SK-N-SH treated with all-trans-retinoic acid at 6 μM for 48 hours (cell line): ENCODE results near the gene NRDC.

Experiments used
- ATAC-seq: fragments of 200-7000 bp; cut with Tn5 transposase; 3 replicates; pipeline ENCODE4 v1.9.1; 2020; ENCODE audit warnings: mild to moderate bottlenecking, moderate library complexity
- ARNTL ChIP-seq: fragments of 450-650 bp; formaldehyde crosslinking; IDR thresholded peaks from 2 replicates; pipeline ENCODE4 v1.5.0; 2020; ENCODE audit warnings: low read depth, mild to moderate bottlenecking, moderate library complexity, borderline replicate concordance
- BACH2 ChIP-seq: fragments of 250-450 bp; sonication (Bioruptor Pico); IDR thresholded peaks from 2 replicates; pipeline ENCODE4 v1.9.0; 2021; ENCODE audit warnings: mild to moderate bottlenecking, borderline replicate concordance
- CSDC2 ChIP-seq: fragments of 250-450 bp; sonication (Bioruptor Pico); IDR thresholded peaks from 2 replicates; pipeline ENCODE4 v1.5.0; 2020; ENCODE audit warnings: mild to moderate bottlenecking, moderate library complexity
- CSRNP3 ChIP-seq: fragments of 250-450 bp; sonication (Bioruptor Pico); IDR thresholded peaks from 2 replicates; pipeline ENCODE4 v1.5.1; 2021; ENCODE audit warnings: mild to moderate bottlenecking, moderate library complexity
- GLIS3 ChIP-seq: fragments of 250-450 bp; sonication (Bioruptor Pico); IDR thresholded peaks from 2 replicates; pipeline ENCODE4 v1.5.0; 2020; ENCODE audit warnings: mild to moderate bottlenecking, moderate library complexity
- ISL1 ChIP-seq: fragments of 250-450 bp; sonication (Bioruptor Pico); IDR thresholded peaks from 2 replicates; pipeline ENCODE4 v2.1.2; 2022; ENCODE audit warnings: mild to moderate bottlenecking, moderate library complexity
- OSR1 ChIP-seq: fragments of 250-450 bp; sonication (Bioruptor Pico); IDR thresholded peaks from 2 replicates; pipeline ENCODE4 v1.8.0; 2022; ENCODE audit warnings: moderate library complexity, mild to moderate bottlenecking, inconsistent platforms
- PATZ1 ChIP-seq: fragments of 250-450 bp; sonication (Bioruptor Pico); IDR thresholded peaks from 2 replicates; pipeline ENCODE4 v1.8.0; 2020; ENCODE audit warnings: mild to moderate bottlenecking, moderate library complexity, borderline replicate concordance
- PPARA ChIP-seq: fragments of 250-450 bp; sonication (Bioruptor Pico); IDR thresholded peaks from 2 replicates; pipeline ENCODE4 v1.5.0; 2020; ENCODE audit warnings: mild to moderate bottlenecking, borderline replicate concordance
- RARB ChIP-seq: fragments of 250-450 bp; sonication (Bioruptor Pico); IDR thresholded peaks from 2 replicates; pipeline ENCODE4 v1.8.0; 2021; ENCODE audit warnings: mild to moderate bottlenecking, moderate library complexity
- SNAI2 ChIP-seq: fragments of 250-450 bp; sonication (Bioruptor Pico); IDR thresholded peaks from 2 replicates; pipeline ENCODE4 v1.5.0; 2020; ENCODE audit warnings: mild to moderate bottlenecking, moderate library complexity
- TCF4 ChIP-seq: fragments of 250-450 bp; sonication (Bioruptor Pico); IDR thresholded peaks from 2 replicates; pipeline ENCODE4 v1.8.0; 2021; ENCODE audit warnings: mild to moderate bottlenecking, moderate library complexity, borderline replicate concordance
- TOX ChIP-seq: fragments of 250-450 bp; sonication (Bioruptor Pico); IDR thresholded peaks from 2 replicates; pipeline ENCODE4 v1.8.0; 2021; ENCODE audit warnings: mild to moderate bottlenecking, moderate library complexity, borderline replicate concordance
- TSHZ2 ChIP-seq: fragments of 250-450 bp; sonication (Bioruptor Pico); IDR thresholded peaks from 2 replicates; pipeline ENCODE4 v1.5.0; 2020; ENCODE audit warnings: mild to moderate bottlenecking, moderate library complexity
- ZC3H10 ChIP-seq: fragments of 250-450 bp; sonication (Bioruptor Pico); IDR thresholded peaks from 2 replicates; pipeline ENCODE4 v1.5.1; 2021; ENCODE audit warnings: mild to moderate bottlenecking, moderate library complexity
- ZFP30 ChIP-seq: fragments of 450-650 bp; formaldehyde crosslinking; IDR thresholded peaks from 2 replicates; pipeline ENCODE4 v1.5.0; 2022; ENCODE audit warnings: mild to moderate bottlenecking, moderate library complexity
- ZNF565 ChIP-seq: fragments of 450-650 bp; formaldehyde crosslinking; conservative IDR thresholded peaks from 2 replicates; pipeline ENCODE4 v1.5.0; 2020; ENCODE audit warnings: low read depth, mild to moderate bottlenecking, moderate library complexity
- ZNF70 ChIP-seq: fragments of 450-650 bp; formaldehyde crosslinking; IDR thresholded peaks from 2 replicates; pipeline ENCODE4 v1.5.0; 2020; ENCODE audit warnings: mild to moderate bottlenecking, moderate library complexity
- ZNF8 ChIP-seq: fragments of 450-650 bp; formaldehyde crosslinking; IDR thresholded peaks from 2 replicates; pipeline ENCODE4 v1.5.0; 2020; ENCODE audit warnings: mild to moderate bottlenecking, moderate library complexity
- TF ChIP-seq, protein P1 (sequence below): fragments of 250-450 bp; sonication (Bioruptor Pico); IDR thresholded peaks from 2 replicates; pipeline ENCODE4 v1.5.1; 2020; ENCODE audit warnings: low read depth, mild to moderate bottlenecking, moderate library complexity
- TF ChIP-seq, protein P2 (sequence below): fragments of 250-450 bp; sonication (Bioruptor Pico); IDR thresholded peaks from 2 replicates; pipeline ENCODE4 v1.8.0; 2021; ENCODE audit warnings: low read depth, mild to moderate bottlenecking, moderate library complexity, borderline replicate concordance

Gene NRDC

GRCh38 chr1:51839094-51839493 is 39.4 kb downstream of the NRDC start (continued):
- TF ChIP-seq ZFP30: no peak
- no peak for TF ChIP-seq GLIS3 (CRISPR knock-in tag)
- TF ChIP-seq ZNF8 (CRISPR knock-in tag): no peak
- TF ChIP-seq ZNF70 (CRISPR knock-in tag): no peak
- no peak for TF ChIP-seq BACH2
- TF ChIP-seq SNAI2 (CRISPR knock-in tag): no peak

- no peak for TF ChIP-seq ZC3H10 (CRISPR knock-in tag)
- TF ChIP-seq BACH2: no peak
- TF ChIP-seq CSDC2 (CRISPR knock-in tag): no peak
- TF ChIP-seq, protein P1, sequence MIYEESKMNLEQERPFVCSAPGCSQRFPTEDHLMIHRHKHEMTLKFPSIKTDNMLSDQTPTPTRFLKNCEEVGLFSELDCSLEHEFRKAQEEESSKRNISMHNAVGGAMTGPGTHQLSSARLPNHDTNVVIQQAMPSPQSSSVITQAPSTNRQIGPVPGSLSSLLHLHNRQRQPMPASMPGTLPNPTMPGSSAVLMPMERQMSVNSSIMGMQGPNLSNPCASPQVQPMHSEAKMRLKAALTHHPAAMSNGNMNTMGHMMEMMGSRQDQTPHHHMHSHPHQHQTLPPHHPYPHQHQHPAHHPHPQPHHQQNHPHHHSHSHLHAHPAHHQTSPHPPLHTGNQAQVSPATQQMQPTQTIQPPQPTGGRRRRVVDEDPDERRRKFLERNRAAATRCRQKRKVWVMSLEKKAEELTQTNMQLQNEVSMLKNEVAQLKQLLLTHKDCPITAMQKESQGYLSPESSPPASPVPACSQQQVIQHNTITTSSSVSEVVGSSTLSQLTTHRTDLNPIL (CRISPR knock-in tag): no peak
- TF ChIP-seq RARB: no peak
- TF ChIP-seq, all 23 proteins: peak for 0
- ATAC-seq: no peak
Measured at GRCh38 chr1:51837243-51837642, 41.3 kb downstream of the NRDC start.

DNA sequence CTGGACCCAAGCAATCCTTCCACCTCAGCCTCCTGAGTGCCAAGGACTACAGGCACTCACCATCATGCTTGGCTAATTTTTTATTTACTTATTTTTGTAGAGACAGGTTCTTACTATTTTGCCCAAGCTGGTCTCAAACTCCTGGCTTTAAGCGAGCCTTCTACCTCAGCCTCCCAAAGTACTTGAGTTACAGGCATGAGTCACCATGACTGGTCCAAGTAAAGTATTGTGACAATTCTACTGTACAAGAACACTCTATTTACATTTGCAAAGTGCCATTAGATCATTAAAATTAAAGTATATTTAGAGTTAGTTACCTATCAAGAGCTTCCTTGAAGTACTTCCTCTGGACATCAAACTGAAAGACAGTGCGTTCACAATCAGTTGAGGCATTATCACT is 44.8 kb downstream of the NRDC start:
- TF ChIP-seq SNAI2 (CRISPR knock-in tag) (no peak), OSR1 (CRISPR knock-in tag) (no peak), ISL1 (no peak), ZNF565 (no peak), CSRNP3 (no peak), TCF4 (CRISPR knock-in tag) (no peak), ZNF8 (CRISPR knock-in tag) (no peak), TOX (CRISPR knock-in tag) (no peak), GLIS3 (CRISPR knock-in tag) (no peak), ZC3H10 (CRISPR knock-in tag) (no peak), BACH2 (no peak), ZNF70 (CRISPR knock-in tag) (no peak), ZFP30 (no peak), RARB (no peak), ARNTL (CRISPR knock-in tag) (no peak), TSHZ2 (CRISPR knock-in tag) (no peak), PPARA (no peak), PATZ1 (no peak)
- TF ChIP-seq, protein P2, sequence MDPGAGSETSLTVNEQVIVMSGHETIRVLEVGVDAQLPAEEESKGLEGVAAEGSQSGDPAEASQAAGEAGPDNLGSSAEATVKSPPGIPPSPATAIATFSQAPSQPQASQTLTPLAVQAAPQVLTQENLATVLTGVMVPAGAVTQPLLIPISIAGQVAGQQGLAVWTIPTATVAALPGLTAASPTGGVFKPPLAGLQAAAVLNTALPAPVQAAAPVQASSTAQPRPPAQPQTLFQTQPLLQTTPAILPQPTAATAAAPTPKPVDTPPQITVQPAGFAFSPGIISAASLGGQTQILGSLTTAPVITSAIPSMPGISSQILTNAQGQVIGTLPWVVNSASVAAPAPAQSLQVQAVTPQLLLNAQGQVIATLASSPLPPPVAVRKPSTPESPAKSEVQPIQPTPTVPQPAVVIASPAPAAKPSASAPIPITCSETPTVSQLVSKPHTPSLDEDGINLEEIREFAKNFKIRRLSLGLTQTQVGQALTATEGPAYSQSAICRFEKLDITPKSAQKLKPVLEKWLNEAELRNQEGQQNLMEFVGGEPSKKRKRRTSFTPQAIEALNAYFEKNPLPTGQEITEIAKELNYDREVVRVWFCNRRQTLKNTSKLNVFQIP (CRISPR knock-in tag): no peak
- TF ChIP-seq, protein P1 (CRISPR knock-in tag): no peak
- no peak for ATAC-seq
